HepG2 (cell line): ENCODE measurements around the gene LOXL3. TPM values are rescaled to one million over a fixed set of nuclear protein-coding genes. Genes with fewer than 3 reads are reported as not detected.
A peak's percentile ranks its signal among the peaks of the same experiment; 100 is the strongest.

Source experiments
- ARID4A ChIP-seq: sonication (generic); formaldehyde crosslinking; IDR thresholded peaks from 2 replicates; pipeline ENCODE4 v1.5.0; 2020; ENCODE audit warnings: mild to moderate bottlenecking, missing genetic modification reagents, borderline replicate concordance
- BCL3 ChIP-seq: sonication (generic); formaldehyde crosslinking; IDR thresholded peaks from 2 replicates; pipeline ENCODE4 v1.5.1; 2020; ENCODE audit warnings: mild to moderate bottlenecking, missing genetic modification reagents, moderate library complexity
- CAMTA2 ChIP-seq: sonication (generic); formaldehyde crosslinking; IDR thresholded peaks from 2 replicates; pipeline ENCODE4 v1.4.0; 2020; ENCODE audit warnings: mild to moderate bottlenecking, missing genetic modification reagents, borderline replicate concordance
- DNMT3B ChIP-seq: conservative IDR thresholded peaks from 2 replicates; pipeline ENCODE4 v1.6.1; 2016; ENCODE audit warnings: missing biosample characterization, control low read depth
- E2F5 ChIP-seq: sonication (generic); formaldehyde crosslinking; conservative IDR thresholded peaks from 2 replicates; pipeline ENCODE4 v1.4.0; 2020; ENCODE audit warnings: missing genetic modification reagents
- HIVEP1 ChIP-seq: sonication (generic); formaldehyde crosslinking; IDR thresholded peaks from 2 replicates; pipeline ENCODE4 v1.4.0; 2020; ENCODE audit warnings: mild to moderate bottlenecking, missing genetic modification reagents
- IKZF4 ChIP-seq: sonication (generic); formaldehyde crosslinking; IDR thresholded peaks from 2 replicates; pipeline ENCODE4 v1.5.1; 2020; ENCODE audit warnings: borderline replicate concordance, mild to moderate bottlenecking, low read depth, missing genetic modification reagents; ENCODE audit errors: not compliant biosample characterization
- NRL ChIP-seq: sonication (generic); formaldehyde crosslinking; IDR thresholded peaks from 2 replicates; pipeline ENCODE4 v1.5.0; 2020; ENCODE audit warnings: missing genetic modification reagents, mild to moderate bottlenecking, moderate library complexity, borderline replicate concordance
- REPIN1 ChIP-seq: sonication (generic); formaldehyde crosslinking; IDR thresholded peaks from 2 replicates; pipeline ENCODE4 v1.8.0; 2022; ENCODE audit warnings: missing genetic modification reagents, low read depth, mild to moderate bottlenecking, borderline replicate concordance
- TFE3 ChIP-seq: IDR thresholded peaks from 2 replicates; pipeline ENCODE4 v1.6.1; 2016
- TMF1 ChIP-seq: sonication (generic); formaldehyde crosslinking; IDR thresholded peaks from 2 replicates; pipeline ENCODE4 v1.8.1; 2022; ENCODE audit warnings: low read depth, missing genetic modification reagents
- UBTF ChIP-seq: sonication (generic); formaldehyde crosslinking; IDR thresholded peaks from 2 replicates; pipeline ENCODE4 v1.4.0; 2020; ENCODE audit warnings: mild to moderate bottlenecking, missing genetic modification reagents
- YEATS2 ChIP-seq: sonication (generic); formaldehyde crosslinking; IDR thresholded peaks from 2 replicates; pipeline ENCODE4 v1.4.0; 2020; ENCODE audit warnings: missing genetic modification reagents, borderline replicate concordance
- ZNF180 ChIP-seq: sonication (generic); formaldehyde crosslinking; IDR thresholded peaks from 2 replicates; pipeline ENCODE4 v1.4.0; 2020; ENCODE audit warnings: low read depth, missing genetic modification reagents, borderline replicate concordance
- ZNF292 ChIP-seq: sonication (generic); formaldehyde crosslinking; IDR thresholded peaks from 2 replicates; pipeline ENCODE4 v1.8.1; 2022; ENCODE audit warnings: mild to moderate bottlenecking, low read depth, missing genetic modification reagents, borderline replicate concordance
- ZNF629 ChIP-seq: sonication (generic); formaldehyde crosslinking; conservative IDR thresholded peaks from 2 replicates; pipeline ENCODE4 v1.5.0; 2020; ENCODE audit warnings: missing genetic modification reagents
- ZNF652 ChIP-seq: IDR thresholded peaks from 2 replicates; pipeline ENCODE4 v1.6.1; 2016; ENCODE audit warnings: low read depth, borderline replicate concordance
- ZNF792 ChIP-seq: IDR thresholded peaks from 2 replicates; pipeline ENCODE4 v1.6.1; 2016
- polyA plus RNA-seq, 8 experiments: library from polyadenylated mRNA; depleted of rRNA in 3 of 8; stranded (reverse) in 7 of 8; unstranded in 1 of 8; fragments of >200 nt; fragmentation: Illumina TruSeq in 4 of 8; extraction: Trizol in 4 of 8; gene quantifications; 2 replicates each; pipeline versions ENCODE4 v1.2.1 to v1.2.3, GENCODE V29; 2011 to 2016; ENCODE audit warnings: low read depth in 4 of 8, missing spikeins in 1 of 8, mixed read lengths in 1 of 8; ENCODE audit not compliant: insufficient read depth in 1 of 8
- total RNA-seq, 5 experiments: library from RNA; depleted of rRNA; stranded (reverse); fragments of >200 nt; fragmentation: Illumina TruSeq; extraction: Trizol; gene quantifications; 2 replicates each; pipeline ENCODE4 v1.2.3, GENCODE V29; 2016; ENCODE audit warnings: low read depth in 1 of 5

LOXL3 gene
- total and polyA plus RNA-seq, 2 of the 13 experiments (the other 11 are each of a cell fraction or from before 2014, with no cell fraction given): 0.55 to 6.5 TPM

- TF ChIP-seq ARID4A (CRISPR knock-in tag) (no peak; the same call in 1 of the 2 replicates), ZNF652 (CRISPR knock-in tag) (no peak), BCL3 (CRISPR knock-in tag) (no peak), UBTF (CRISPR knock-in tag) (peak; percentile 70; the same call in 1 of the 2 replicates), HIVEP1 (CRISPR knock-in tag) (no peak), REPIN1 (CRISPR knock-in tag) (no peak), ZNF629 (CRISPR knock-in tag) (no peak), ZNF180 (CRISPR knock-in tag) (no peak), TMF1 (CRISPR knock-in tag) (no peak), NRL (CRISPR knock-in tag) (no peak), ZNF292 (CRISPR knock-in tag) (no peak), TFE3 (CRISPR knock-in tag) (no peak), IKZF4 (CRISPR knock-in tag) (no peak), E2F5 (0 out of 2 replicates have a peak, but pooled peaks have one; percentile 25), CAMTA2 (CRISPR knock-in tag) (no peak), DNMT3B (CRISPR knock-in tag) (no peak), YEATS2 (CRISPR knock-in tag) (no peak; the same call in 1 of the 2 replicates), ZNF792 (CRISPR knock-in tag) (no peak)
Observed at GRCh38 chr2:74548900-74549826, 4.6 kb downstream of the LOXL3 start (continued).
